Umbilical cord (tissue), 2 donors: Measurements from ENCODE around the gene ZNF485. TPM values are rescaled to one million over a fixed set of nuclear protein-coding genes. Genes with fewer than 3 reads are reported as not detected.
"Not testable (repeated sequence)": the region's sequence is repeated elsewhere in the genome, so short reads cannot be mapped to it uniquely, and the experiment has no call there.

Experiments used
- DNase-seq: peaks from one replicate; pipeline ENCODE4 v3.0.0-alpha.2; 2015; ENCODE audit warnings: low spot score
- total RNA-seq: library from RNA; depleted of rRNA; stranded (reverse); fragments of >200 nt; gene quantifications from one replicate; pipeline ENCODE4 v1.2.3, GENCODE V29; 2014; ENCODE audit warnings: low replicate concordance; ENCODE audit not compliant: insufficient read depth

ZNF485 gene
- total RNA-seq, 1 donor from 2014 or later = 3.6 TPM

GRCh38 chr10:43605850-43606322 is 352 bp upstream of the ZNF485 start:
- DNase-seq = no peak

- no peak for DNase-seq
Observed at GRCh38 chr10:43607199-43607573, 948 bp downstream of the ZNF485 start.

- no peak for DNase-seq
Observed at GRCh38 chr10:43610636-43611035, 4.4 kb downstream of the ZNF485 start.

- no peak for DNase-seq
Observed at GRCh38 chr10:43616697-43617370, 10.6 kb downstream of the ZNF485 start.

- no peak for DNase-seq
Observed at GRCh38 chr10:43619368-43619767, 13.1 kb downstream of the ZNF485 start.

GRCh38 chr10:43622038-43622437 is 15.8 kb downstream of the ZNF485 start:
- DNase-seq = no peak

- DNase-seq = no peak
Observed at GRCh38 chr10:43623351-43623750, 17.1 kb downstream of the ZNF485 start.

GRCh38 chr10:43627942-43628341 is 21.7 kb downstream of the ZNF485 start:
- no peak for DNase-seq

GRCh38 chr10:43628956-43629355 is 22.7 kb downstream of the ZNF485 start:
- no peak for DNase-seq

- not testable (repeated sequence) for DNase-seq
Observed at GRCh38 chr10:43635816-43636215, 29.6 kb downstream of the ZNF485 start.

- DNase-seq = no peak
Observed at GRCh38 chr10:43640603-43641002, 34.4 kb downstream of the ZNF485 start.

GRCh38 chr10:43644252-43644651 is 38.0 kb downstream of the ZNF485 start:
- no peak for DNase-seq

GRCh38 chr10:43645866-43646265 is 39.6 kb downstream of the ZNF485 start:
- DNase-seq = no peak

- DNase-seq = no peak
Observed at GRCh38 chr10:43647576-43647975, 41.3 kb downstream of the ZNF485 start.

GRCh38 chr10:43648095-43648397 is 41.8 kb downstream of the ZNF485 start:
- DNase-seq = no peak

- DNase-seq = peak; percentile 89
Observed at GRCh38 chr10:43648398-43649184, 42.4 kb downstream of the ZNF485 start, which contains the start of gene ZNF32. Gene ZNF32 (minus strand): TSS chr10:43648881. CDS start chr10:43646133, 2,748 bp downstream.

GRCh38 chr10:43649185-43649523 is 42.9 kb downstream of the ZNF485 start:
- no peak for DNase-seq

GRCh38 chr10:43653746-43654145 is 47.5 kb downstream of the ZNF485 start:
- no peak for DNase-seq

- DNase-seq = no peak
Observed at GRCh38 chr10:43655311-43655710, 49.1 kb downstream of the ZNF485 start.

- DNase-seq = no peak
Observed at GRCh38 chr10:43658227-43658626, 52.0 kb downstream of the ZNF485 start.

- no peak for DNase-seq
Observed at GRCh38 chr10:43665054-43665453, 58.8 kb downstream of the ZNF485 start.

GRCh38 chr10:43666552-43666951 is 60.3 kb downstream of the ZNF485 start:
- no peak for DNase-seq

- peak; percentile 38 for DNase-seq
Observed at GRCh38 chr10:43667317-43667731, 61.1 kb downstream of the ZNF485 start.
